Hepatocyte (in vitro differentiated cells): Measurements from ENCODE around the gene EEF2K.

Source experiments
- EZH2 ChIP-seq: fragments of 200-600 bp; sonication (generic); IDR thresholded peaks from 2 replicates; pipeline ENCODE4 v1.6.1; 2016; ENCODE audit warnings: antibody characterized with exemption, mild to moderate bottlenecking, borderline replicate concordance
- TF ChIP-seq, protein P1 (sequence below): fragments of 200-600 bp; sonication (generic); IDR thresholded peaks from 2 replicates; pipeline ENCODE4 v1.5.1; 2016; ENCODE audit warnings: antibody characterized with exemption, mild to moderate bottlenecking; ENCODE audit not compliant: poor library complexity

DNA sequence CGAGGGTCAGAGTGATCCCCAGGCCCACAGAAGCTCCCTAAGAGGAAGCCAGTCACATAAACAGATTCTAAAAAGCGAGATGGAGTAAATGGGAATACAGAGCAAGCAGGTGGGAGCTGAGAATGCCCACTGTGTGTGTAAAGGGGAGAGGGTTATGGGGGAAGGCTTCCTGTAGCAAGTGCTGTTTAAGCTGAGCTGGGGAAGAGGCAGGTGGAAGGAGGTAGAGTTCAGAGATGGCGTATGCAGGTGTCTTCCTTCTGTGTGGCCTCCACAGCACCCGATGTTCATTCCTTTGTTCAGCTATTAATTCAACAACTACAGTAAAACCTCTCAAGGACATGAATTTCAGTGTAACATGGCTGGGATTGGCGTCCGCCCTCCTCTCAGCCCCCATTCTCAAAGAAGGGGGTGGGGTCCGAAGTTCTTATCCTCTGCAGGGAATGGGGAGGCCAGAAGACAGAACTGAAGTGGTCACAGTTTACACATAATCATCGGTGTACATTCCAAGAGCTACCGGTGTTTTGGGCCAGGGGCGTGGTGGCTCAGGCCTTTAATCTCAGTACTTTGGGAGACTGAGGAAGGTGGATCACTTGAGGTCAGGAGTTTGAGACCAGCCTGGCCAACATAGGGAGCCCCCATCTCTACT is 1.8 kb downstream of the EEF2K start:
- TF ChIP-seq, protein P1, sequence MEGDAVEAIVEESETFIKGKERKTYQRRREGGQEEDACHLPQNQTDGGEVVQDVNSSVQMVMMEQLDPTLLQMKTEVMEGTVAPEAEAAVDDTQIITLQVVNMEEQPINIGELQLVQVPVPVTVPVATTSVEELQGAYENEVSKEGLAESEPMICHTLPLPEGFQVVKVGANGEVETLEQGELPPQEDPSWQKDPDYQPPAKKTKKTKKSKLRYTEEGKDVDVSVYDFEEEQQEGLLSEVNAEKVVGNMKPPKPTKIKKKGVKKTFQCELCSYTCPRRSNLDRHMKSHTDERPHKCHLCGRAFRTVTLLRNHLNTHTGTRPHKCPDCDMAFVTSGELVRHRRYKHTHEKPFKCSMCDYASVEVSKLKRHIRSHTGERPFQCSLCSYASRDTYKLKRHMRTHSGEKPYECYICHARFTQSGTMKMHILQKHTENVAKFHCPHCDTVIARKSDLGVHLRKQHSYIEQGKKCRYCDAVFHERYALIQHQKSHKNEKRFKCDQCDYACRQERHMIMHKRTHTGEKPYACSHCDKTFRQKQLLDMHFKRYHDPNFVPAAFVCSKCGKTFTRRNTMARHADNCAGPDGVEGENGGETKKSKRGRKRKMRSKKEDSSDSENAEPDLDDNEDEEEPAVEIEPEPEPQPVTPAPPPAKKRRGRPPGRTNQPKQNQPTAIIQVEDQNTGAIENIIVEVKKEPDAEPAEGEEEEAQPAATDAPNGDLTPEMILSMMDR, result no peak
- TF ChIP-seq EZH2, result no peak
